Cardiac muscle cell (in vitro differentiated cells and primary cell): Measurements from ENCODE around the gene PUSL1. TPM values are rescaled to one million over a fixed set of nuclear protein-coding genes. Genes with fewer than 3 reads are reported as not detected.
"Not testable (repeated sequence)": the region's sequence is repeated elsewhere in the genome, so short reads cannot be mapped to it uniquely, and the experiment has no call there.

Experiments used
- DNase-seq, 2 donors: peaks; one replicate each; pipeline versions ENCODE4 v3.0.0 to v3.0.0-alpha.2; 2010 to 2017; ENCODE audit warnings: low read depth in 1 of 2, low spot score in 1 of 2
- H3K27ac ChIP-seq: fragments of 200-600 bp; sonication (generic); 2 replicates; pipeline ENCODE4 v1.5.1; 2016
- H3K27me3 ChIP-seq: fragments of 200-600 bp; sonication (generic); 2 replicates; pipeline ENCODE4 v1.6.0; 2016; ENCODE audit warnings: control low read depth
- H3K36me3 ChIP-seq: fragments of 200-600 bp; sonication (generic); 2 replicates; pipeline ENCODE4 v1.5.1; 2016; ENCODE audit warnings: control low read depth
- H3K4me1 ChIP-seq: fragments of 200-600 bp; sonication (generic); 2 replicates; pipeline ENCODE4 v1.8.1; 2017; ENCODE audit warnings: low read depth, mild to moderate bottlenecking, mixed run types
- H3K4me3 ChIP-seq: fragments of 200-600 bp; sonication (generic); 2 replicates; pipeline ENCODE4 v1.5.1; 2016; ENCODE audit warnings: mild to moderate bottlenecking
- H3K9me3 ChIP-seq: fragments of 200-600 bp; sonication (generic); 2 replicates; pipeline ENCODE4 v1.5.1; 2017; ENCODE audit warnings: low read depth, mild to moderate bottlenecking, control low read depth
- CTCF ChIP-seq: IDR thresholded peaks from 2 replicates; pipeline ENCODE4 v1.5.1; 2012; ENCODE audit warnings: low read depth, mild to moderate bottlenecking, low read length
- polyA plus RNA-seq: library from polyadenylated mRNA; unstranded; fragments of >200 nt; fragmentation: Nextera tagmentation; extraction: Ambion mirVana; gene quantifications from 2 replicates; pipeline ENCODE4 v1.2.1, GENCODE V29; 2016
- total RNA-seq: library from RNA; depleted of rRNA; stranded (reverse); fragments of >200 nt; gene quantifications from 2 replicates; pipeline ENCODE4 v1.2.3, GENCODE V29; 2016

The PUSL1 gene
- total and polyA plus RNA-seq, 2 experiments from 2014 or later, result 18.7 to 25.0 TPM

- no peak overlapping the region for H3K27ac ChIP-seq
- no peaks in the 10 kb centered on the region for H3K4me1 ChIP-seq
- no peak for TF ChIP-seq CTCF
- no peak overlapping the region for H3K4me3 ChIP-seq
- no peaks in the 10 kb centered on the region for H3K27me3 ChIP-seq
- H3K36me3 ChIP-seq, result peaks cover 17% of the 10 kb centered on the region
- no peaks in the 10 kb centered on the region for H3K9me3 ChIP-seq
- DNase-seq, result no peak
Observed at GRCh38 chr1:1315435-1315954, 7.1 kb downstream of the PUSL1 start.

- not testable (repeated sequence) for H3K27me3 ChIP-seq, H3K27ac ChIP-seq, DNase-seq, H3K4me1 ChIP-seq, H3K9me3 ChIP-seq, H3K4me3 ChIP-seq
- H3K36me3 ChIP-seq, result peaks cover 16% of the 10 kb centered on the region
Observed at GRCh38 chr1:1316199-1316598, 7.8 kb downstream of the PUSL1 start.

- H3K27me3 ChIP-seq, result no peaks in the 10 kb centered on the region
- no peaks in the 10 kb centered on the region for H3K9me3 ChIP-seq
- H3K27ac ChIP-seq, result no peak overlapping the region
- no peaks in the 10 kb centered on the region for H3K4me1 ChIP-seq
- no peak for DNase-seq
- H3K36me3 ChIP-seq, result peaks cover 11% of the 10 kb centered on the region
- H3K4me3 ChIP-seq, result no peak overlapping the region
- no peak for TF ChIP-seq CTCF
Observed at GRCh38 chr1:1317420-1317819, 9.0 kb downstream of the PUSL1 start.

- H3K36me3 ChIP-seq, result peaks cover 11% of the 10 kb centered on the region
- no peak overlapping the region for H3K27ac ChIP-seq
Observed at GRCh38 chr1:1318131-1318652, 9.8 kb downstream of the PUSL1 start.

GRCh38 chr1:1318777-1319645 lies 10.6 kb downstream of the PUSL1 start:
- no peaks in the 10 kb centered on the region for H3K9me3 ChIP-seq
- no peak for TF ChIP-seq CTCF
- H3K27ac ChIP-seq, result no peak overlapping the region
- H3K36me3 ChIP-seq, result peaks cover 8% of the 10 kb centered on the region
- peaks cover 3% of the 10 kb centered on the region for H3K4me1 ChIP-seq
- no peaks in the 10 kb centered on the region for H3K27me3 ChIP-seq
- no peak overlapping the region for H3K4me3 ChIP-seq
- no peak for DNase-seq

More at GRCh38 chr1:1318131-1318652, 9.8 kb downstream of the PUSL1 start:
- DNase-seq, result peak in 1 of 2 donors; percentile 96
- TF ChIP-seq CTCF, result no peak
- Histone ChIP-seq H3K27me3 (no peaks in the 10 kb centered on the region), H3K4me3 (no peak overlapping the region), H3K9me3 (no peaks in the 10 kb centered on the region), H3K4me1 (no peaks in the 10 kb centered on the region)

- H3K36me3 ChIP-seq, result peaks cover 8% of the 10 kb centered on the region
- H3K4me1 ChIP-seq, result peaks cover 3% of the 10 kb centered on the region
- H3K27me3 ChIP-seq, result no peaks in the 10 kb centered on the region
- no peak overlapping the region for H3K4me3 ChIP-seq
- DNase-seq, result no peak
- no peak for TF ChIP-seq CTCF
- no peaks in the 10 kb centered on the region for H3K9me3 ChIP-seq
- H3K27ac ChIP-seq, result no peak overlapping the region
Observed at GRCh38 chr1:1319646-1319941, 11.2 kb downstream of the PUSL1 start.
